Mammary epithelial cell (primary cell): ENCODE data around the gene ANTXR1.

Experiments used
- EZH2 ChIP-seq: IDR thresholded peaks from 2 replicates; pipeline ENCODE4 v1.6.1; 2012; ENCODE audit warnings: low read length, inconsistent platforms, borderline replicate concordance
- TF ChIP-seq, protein P1 (sequence below), 2 donors: IDR thresholded peaks in 1 of 2; conservative IDR thresholded peaks in 1 of 2; 2 replicates each; pipeline ENCODE4 v1.5.1; 2011 to 2012; ENCODE audit warnings: inconsistent platforms in 2 of 2, low read length in 2 of 2, mild to moderate bottlenecking in 2 of 2, control low read depth in 1 of 2, low read depth in 1 of 2; ENCODE audit not compliant: insufficient read depth in 1 of 2; ENCODE audit errors: extremely low read depth in 1 of 2

DNA sequence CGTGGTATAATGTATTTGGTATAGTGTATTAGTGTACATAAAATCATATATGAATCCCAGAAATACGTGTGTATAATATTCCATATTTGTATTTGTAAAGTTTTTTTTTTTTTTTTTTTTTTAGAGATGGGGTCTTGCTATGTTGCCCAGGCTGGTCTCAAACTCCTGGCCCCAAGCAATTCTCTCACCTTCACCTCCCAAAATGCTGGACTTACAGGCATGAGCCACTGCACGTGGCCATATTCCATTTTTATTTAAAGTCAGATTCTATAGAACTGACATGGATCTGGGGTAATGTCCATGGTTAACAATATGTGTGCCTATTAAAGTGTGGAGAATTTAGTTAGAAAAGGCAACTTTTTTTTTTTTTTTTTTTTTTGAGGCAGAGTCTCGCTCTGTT is 71.5 kb downstream of the ANTXR1 start:
- TF ChIP-seq, protein P1, sequence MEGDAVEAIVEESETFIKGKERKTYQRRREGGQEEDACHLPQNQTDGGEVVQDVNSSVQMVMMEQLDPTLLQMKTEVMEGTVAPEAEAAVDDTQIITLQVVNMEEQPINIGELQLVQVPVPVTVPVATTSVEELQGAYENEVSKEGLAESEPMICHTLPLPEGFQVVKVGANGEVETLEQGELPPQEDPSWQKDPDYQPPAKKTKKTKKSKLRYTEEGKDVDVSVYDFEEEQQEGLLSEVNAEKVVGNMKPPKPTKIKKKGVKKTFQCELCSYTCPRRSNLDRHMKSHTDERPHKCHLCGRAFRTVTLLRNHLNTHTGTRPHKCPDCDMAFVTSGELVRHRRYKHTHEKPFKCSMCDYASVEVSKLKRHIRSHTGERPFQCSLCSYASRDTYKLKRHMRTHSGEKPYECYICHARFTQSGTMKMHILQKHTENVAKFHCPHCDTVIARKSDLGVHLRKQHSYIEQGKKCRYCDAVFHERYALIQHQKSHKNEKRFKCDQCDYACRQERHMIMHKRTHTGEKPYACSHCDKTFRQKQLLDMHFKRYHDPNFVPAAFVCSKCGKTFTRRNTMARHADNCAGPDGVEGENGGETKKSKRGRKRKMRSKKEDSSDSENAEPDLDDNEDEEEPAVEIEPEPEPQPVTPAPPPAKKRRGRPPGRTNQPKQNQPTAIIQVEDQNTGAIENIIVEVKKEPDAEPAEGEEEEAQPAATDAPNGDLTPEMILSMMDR (conservative IDR thresholded peaks at IDR 0.05 in 1 of 2, IDR thresholded peaks at IDR 0.05 in 1 of 2; ENCODE audit: extremely low read depth in 1 of 2, insufficient read depth in 1 of 2, low read depth in 1 of 2, low read length in 2 of 2) = no peak
- TF ChIP-seq EZH2 = no peak
